ENCODE measurements around the gene NOS1. TPM values are rescaled to one million over a fixed set of nuclear protein-coding genes. Genes with fewer than 3 reads are reported as not detected.

The NOS1 gene
- total RNA-seq, 1 donor from 2014 or later = 3.5 TPM

DNA sequence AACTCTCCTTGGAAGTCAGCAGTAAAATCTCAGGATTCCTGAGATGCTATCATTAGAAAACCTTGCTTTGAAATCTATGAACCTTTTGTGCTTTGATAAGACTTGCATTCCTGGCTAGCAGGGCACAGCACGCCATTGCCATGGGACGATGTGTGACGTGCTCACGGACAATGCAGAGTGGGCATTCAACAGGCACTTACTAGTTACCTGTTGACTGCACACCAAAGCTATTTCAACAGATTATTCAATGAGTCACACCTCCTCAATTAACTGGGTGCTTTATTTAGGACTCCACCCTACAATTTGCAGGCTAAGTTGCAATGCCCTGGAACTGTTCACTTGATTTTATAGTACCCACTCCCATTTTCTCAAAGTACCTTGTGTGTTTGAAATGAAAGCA, 11.3 kb downstream of the NOS1 start:
- Histone ChIP-seq H3K27ac (no peak overlapping the region), H3K4me1 (no peaks in the 10 kb centered on the region), H3K9me3 (no peaks in the 10 kb centered on the region), H3K4me3 (no peak overlapping the region), H3K27me3 (ENCODE audit: low read depth) (no peaks in the 10 kb centered on the region), H3K36me3 (no peaks in the 10 kb centered on the region)
- intact Hi-C loops (cut with DNase I) = no loop called here
- TF ChIP-seq, protein P1, sequence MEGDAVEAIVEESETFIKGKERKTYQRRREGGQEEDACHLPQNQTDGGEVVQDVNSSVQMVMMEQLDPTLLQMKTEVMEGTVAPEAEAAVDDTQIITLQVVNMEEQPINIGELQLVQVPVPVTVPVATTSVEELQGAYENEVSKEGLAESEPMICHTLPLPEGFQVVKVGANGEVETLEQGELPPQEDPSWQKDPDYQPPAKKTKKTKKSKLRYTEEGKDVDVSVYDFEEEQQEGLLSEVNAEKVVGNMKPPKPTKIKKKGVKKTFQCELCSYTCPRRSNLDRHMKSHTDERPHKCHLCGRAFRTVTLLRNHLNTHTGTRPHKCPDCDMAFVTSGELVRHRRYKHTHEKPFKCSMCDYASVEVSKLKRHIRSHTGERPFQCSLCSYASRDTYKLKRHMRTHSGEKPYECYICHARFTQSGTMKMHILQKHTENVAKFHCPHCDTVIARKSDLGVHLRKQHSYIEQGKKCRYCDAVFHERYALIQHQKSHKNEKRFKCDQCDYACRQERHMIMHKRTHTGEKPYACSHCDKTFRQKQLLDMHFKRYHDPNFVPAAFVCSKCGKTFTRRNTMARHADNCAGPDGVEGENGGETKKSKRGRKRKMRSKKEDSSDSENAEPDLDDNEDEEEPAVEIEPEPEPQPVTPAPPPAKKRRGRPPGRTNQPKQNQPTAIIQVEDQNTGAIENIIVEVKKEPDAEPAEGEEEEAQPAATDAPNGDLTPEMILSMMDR (IDR thresholded peaks at IDR 0.05) = no peak
- ATAC-seq = peak in 1 of 2 donors; percentile 65
- no peak for DNase-seq

DNA sequence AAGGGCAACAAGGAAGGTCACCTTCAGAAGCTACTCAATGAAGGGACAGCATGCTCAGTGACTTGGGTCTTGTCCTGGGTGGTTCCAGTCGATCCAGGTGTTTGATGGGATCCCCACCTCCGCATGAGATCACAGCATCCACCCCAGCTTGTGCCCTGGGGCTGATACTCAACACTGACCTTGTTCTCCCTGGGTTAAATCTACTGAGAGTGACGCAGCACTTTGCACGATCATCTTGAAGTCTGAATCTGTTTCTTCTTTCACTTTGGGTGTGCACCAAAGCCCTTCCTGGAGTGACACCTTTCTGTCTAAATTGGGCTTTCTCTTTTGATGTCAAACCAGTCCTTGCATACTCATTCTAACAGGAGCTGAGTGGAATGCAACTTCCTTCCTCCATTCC, 13.8 kb downstream of the NOS1 start:
- ATAC-seq = no peak
- DNase-seq = no peak
- H3K36me3 ChIP-seq = no peaks in the 10 kb centered on the region
- TF ChIP-seq, protein P1 (IDR thresholded peaks at IDR 0.05) = no peak
- no peaks in the 10 kb centered on the region for H3K4me1 ChIP-seq
- no peak overlapping the region for H3K4me3 ChIP-seq
- H3K9me3 ChIP-seq = peaks cover 6% of the 10 kb centered on the region
- intact Hi-C loops (cut with DNase I) = no loop called here
- H3K27me3 ChIP-seq (ENCODE audit: low read depth) = no peaks in the 10 kb centered on the region
- H3K27ac ChIP-seq = no peak overlapping the region

DNA sequence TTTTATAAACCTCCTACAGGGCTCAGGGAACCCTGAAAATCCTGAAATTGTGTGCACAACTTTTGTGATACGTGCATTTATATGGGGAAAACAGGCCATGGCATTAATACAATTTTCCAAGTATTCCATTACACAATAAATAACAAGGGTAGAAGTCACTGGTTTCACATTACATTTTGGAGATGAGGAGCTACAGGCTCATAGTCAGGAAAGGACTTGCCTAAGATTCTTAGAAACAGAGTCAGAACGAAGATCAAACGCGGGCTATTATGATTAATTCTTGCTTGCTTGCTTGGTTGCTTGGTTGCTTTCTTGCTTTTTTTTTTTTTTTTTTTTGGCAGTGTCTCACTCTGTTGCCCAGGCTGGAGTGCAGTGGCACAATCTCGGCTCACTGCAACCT, 16.7 kb downstream of the NOS1 start:
- intact Hi-C loops (cut with DNase I) = no loop called here
- no peaks in the 10 kb centered on the region for H3K27me3 ChIP-seq (ENCODE audit: low read depth)
- H3K36me3 ChIP-seq = no peaks in the 10 kb centered on the region
- no peak overlapping the region for H3K4me3 ChIP-seq
- DNase-seq (no peak), ATAC-seq (no peak)
- no peaks in the 10 kb centered on the region for H3K4me1 ChIP-seq
- peaks cover 6% of the 10 kb centered on the region for H3K9me3 ChIP-seq
- H3K27ac ChIP-seq = no peak overlapping the region
- TF ChIP-seq, protein P1 (IDR thresholded peaks at IDR 0.05) = no peak

DNA sequence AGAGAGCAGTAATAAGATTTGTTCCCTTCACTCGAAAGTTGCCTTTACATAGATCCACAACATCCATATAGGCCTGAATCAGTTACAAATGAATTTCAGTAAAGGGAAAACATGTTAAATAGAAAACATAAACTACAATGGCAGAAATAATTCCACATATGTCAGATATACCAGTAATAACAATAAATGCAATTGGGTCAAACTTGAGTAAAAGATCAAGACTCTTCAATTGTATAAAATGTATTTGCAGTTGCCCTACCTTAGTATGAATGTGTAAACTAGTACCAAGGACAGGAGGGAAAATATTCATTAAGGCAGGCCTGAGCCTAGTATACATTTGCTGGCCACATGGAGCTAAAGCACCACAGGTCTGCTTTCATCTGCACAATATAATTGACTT, 17.6 kb downstream of the NOS1 start:
- no peak for DNase-seq
- H3K27me3 ChIP-seq (ENCODE audit: low read depth) = no peaks in the 10 kb centered on the region
- H3K4me3 ChIP-seq = no peak overlapping the region
- TF ChIP-seq, protein P1 (IDR thresholded peaks at IDR 0.05) = no peak
- H3K36me3 ChIP-seq = no peaks in the 10 kb centered on the region
- intact Hi-C loops (cut with DNase I) = no loop called here
- no peaks in the 10 kb centered on the region for H3K4me1 ChIP-seq
- ATAC-seq = no peak
- H3K9me3 ChIP-seq = peaks cover 6% of the 10 kb centered on the region
- no peak overlapping the region for H3K27ac ChIP-seq

DNA sequence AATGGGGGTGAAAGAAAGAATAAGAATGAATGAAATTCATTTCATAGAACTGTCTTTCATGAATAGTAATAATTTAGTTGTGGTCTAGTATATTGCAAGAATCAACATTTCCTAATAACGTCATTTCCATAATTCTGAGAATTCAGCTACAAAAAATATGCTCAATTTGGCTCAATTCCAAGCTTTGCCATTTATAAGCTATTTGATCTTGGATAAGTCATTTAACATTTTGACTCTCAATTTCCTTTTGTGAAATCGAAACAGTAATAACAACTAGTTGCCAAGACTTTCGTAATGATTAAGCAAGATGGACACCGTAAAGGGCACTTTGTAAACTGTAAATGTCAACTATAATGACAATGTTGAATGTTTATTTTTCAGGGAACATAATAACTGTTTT, 18.1 kb downstream of the NOS1 start:
- Histone ChIP-seq H3K4me3 (no peak overlapping the region), H3K9me3 (peaks cover 6% of the 10 kb centered on the region), H3K36me3 (no peaks in the 10 kb centered on the region), H3K27ac (no peak overlapping the region), H3K27me3 (ENCODE audit: low read depth) (no peaks in the 10 kb centered on the region), H3K4me1 (no peaks in the 10 kb centered on the region)
- no peak for ATAC-seq
- no peak for DNase-seq
- TF ChIP-seq, protein P1 (IDR thresholded peaks at IDR 0.05) = no peak
- intact Hi-C loops (cut with DNase I) = no loop called here

DNA sequence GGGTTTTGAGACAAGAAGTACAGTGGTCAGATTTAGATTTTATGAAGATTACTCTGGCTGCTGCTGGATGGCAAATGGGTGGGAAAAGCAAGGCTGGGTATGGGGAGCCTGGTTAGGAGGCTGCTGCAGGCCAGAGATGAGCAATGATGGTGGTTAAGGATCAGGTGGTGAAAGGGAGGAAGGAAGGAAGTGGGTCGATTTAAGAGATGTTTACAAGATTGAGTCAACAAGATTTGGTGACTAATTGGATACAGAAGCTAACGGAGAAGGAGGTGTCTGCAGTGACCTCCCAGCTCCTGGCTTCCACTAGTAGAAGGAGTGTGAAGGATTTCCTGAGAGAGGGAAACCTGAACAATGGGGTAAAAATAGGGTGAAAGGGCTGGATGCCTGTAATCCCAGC, 18.7 kb downstream of the NOS1 start:
- no peak for DNase-seq
- intact Hi-C loops (cut with DNase I) = no loop called here

More for the DNA sequence above, 18.7 kb downstream of the NOS1 start:
- H3K9me3 ChIP-seq = peaks cover 6% of the 10 kb centered on the region
- H3K4me1 ChIP-seq = no peaks in the 10 kb centered on the region
- no peaks in the 10 kb centered on the region for H3K36me3 ChIP-seq
- H3K4me3 ChIP-seq = no peak overlapping the region
- H3K27me3 ChIP-seq (ENCODE audit: low read depth) = no peaks in the 10 kb centered on the region
- no peak for ATAC-seq
- H3K27ac ChIP-seq = no peak overlapping the region
- TF ChIP-seq, protein P1 (IDR thresholded peaks at IDR 0.05) = no peak

Data from lower lobe of right lung (tissue), 2 donors.